Karpas-422 (cell line): ENCODE measurements around the gene F3. TPM values are rescaled to one million over a fixed set of nuclear protein-coding genes. Genes with fewer than 3 reads are reported as not detected.
"Not testable (repeated sequence)": the region's sequence is repeated elsewhere in the genome, so short reads cannot be mapped to it uniquely, and the experiment has no call there.

Source experiments
- DNase-seq: peaks from one replicate; pipeline ENCODE4 v3.0.0-alpha.2; 2015
- H2AFZ ChIP-seq: fragments of 200-600 bp; sonication (generic); 2 replicates; pipeline ENCODE4 v1.6.1; 2014; ENCODE audit warnings: antibody characterized with exemption, low read length, mixed read lengths
- H3K27ac ChIP-seq: fragments of 200-600 bp; sonication (generic); 2 replicates; pipeline ENCODE4 v1.5.1; 2014; ENCODE audit warnings: mild to moderate bottlenecking, low read length, moderate library complexity
- H3K27me3 ChIP-seq: fragments of 200-600 bp; sonication (generic); 2 replicates; pipeline ENCODE4 v1.6.1; 2014; ENCODE audit warnings: low read length, mixed read lengths
- H3K36me3 ChIP-seq: fragments of 200-600 bp; sonication (generic); 2 replicates; pipeline ENCODE4 v1.6.1; 2014; ENCODE audit warnings: low read length, mixed read lengths; ENCODE audit not compliant: insufficient read depth
- H3K4me1 ChIP-seq: fragments of 200-600 bp; sonication (generic); 2 replicates; pipeline ENCODE4 v1.6.1; 2014; ENCODE audit warnings: mild to moderate bottlenecking, low read length, mixed read lengths
- H3K4me2 ChIP-seq: fragments of 200-600 bp; sonication (generic); 2 replicates; pipeline ENCODE4 v1.6.1; 2014; ENCODE audit warnings: low read length, low read depth, mild to moderate bottlenecking; ENCODE audit not compliant: poor library complexity, severe bottlenecking
- H3K4me3 ChIP-seq: fragments of 200-600 bp; sonication (generic); 2 replicates; pipeline ENCODE4 v1.5.1; 2014; ENCODE audit warnings: mild to moderate bottlenecking, antibody characterized with exemption, low read length, mixed read lengths
- H3K79me2 ChIP-seq: fragments of 200-600 bp; sonication (generic); 2 replicates; pipeline ENCODE4 v1.6.1; 2014; ENCODE audit warnings: mild to moderate bottlenecking, low read length, mixed read lengths
- H3K9ac ChIP-seq: fragments of 200-600 bp; sonication (generic); 2 replicates; pipeline ENCODE4 v1.6.0; 2014; ENCODE audit warnings: low read length
- H3K9me2 ChIP-seq: fragments of 200-600 bp; sonication (generic), shearing (Covaris generic); replicated peaks from 2 replicates; pipeline ENCODE4 v1.6.0; 2014; ENCODE audit warnings: mild to moderate bottlenecking, low read length, moderate library complexity; ENCODE audit not compliant: insufficient read depth
- H3K9me3 ChIP-seq: fragments of 300-700, 200-600 bp; sonication (generic); 2 replicates; pipeline ENCODE4 v1.6.1; 2014; ENCODE audit warnings: low read length, mixed read lengths
- H4K20me1 ChIP-seq: fragments of 200-600 bp; sonication (generic); 2 replicates; pipeline ENCODE4 v1.6.1; 2014; ENCODE audit warnings: mild to moderate bottlenecking, antibody characterized with exemption, low read length, low read depth; ENCODE audit not compliant: insufficient read depth
- total RNA-seq: library from RNA; depleted of rRNA; stranded (reverse); fragments of >200 nt; shearing (Covaris generic); gene quantifications from 2 replicates; pipeline ENCODE4 v1.2.3, GENCODE V29; 2014; ENCODE audit warnings: low replicate concordance

F3 gene
- total RNA-seq, 1 experiment from 2014 or later: not detected

DNA sequence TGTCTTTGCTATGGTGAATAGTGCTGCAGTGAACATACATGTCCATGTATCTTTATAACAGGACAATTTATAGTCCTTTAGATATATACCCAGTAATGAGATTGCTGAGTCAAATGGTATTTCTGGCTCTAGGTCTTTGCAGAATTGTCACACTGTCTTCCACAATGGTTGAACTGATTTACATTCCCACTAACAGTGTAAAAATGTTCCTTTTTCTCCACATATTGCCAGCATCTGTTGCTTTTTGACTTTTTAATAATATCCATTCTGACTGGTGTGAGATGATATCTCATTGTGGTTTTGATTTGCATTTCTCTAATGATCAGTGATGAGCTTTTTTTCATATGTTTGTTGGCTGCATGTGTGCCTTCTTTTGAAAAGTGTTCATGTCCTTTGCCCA is 32.4 kb upstream of the F3 start:
- not testable (repeated sequence) for H2AFZ ChIP-seq, H3K36me3 ChIP-seq, H3K27ac ChIP-seq, H3K27me3 ChIP-seq, H3K9me3 ChIP-seq, H3K9me2 ChIP-seq, H4K20me1 ChIP-seq, H3K9ac ChIP-seq, H3K79me2 ChIP-seq, H3K4me2 ChIP-seq, H3K4me1 ChIP-seq, DNase-seq, H3K4me3 ChIP-seq

DNA sequence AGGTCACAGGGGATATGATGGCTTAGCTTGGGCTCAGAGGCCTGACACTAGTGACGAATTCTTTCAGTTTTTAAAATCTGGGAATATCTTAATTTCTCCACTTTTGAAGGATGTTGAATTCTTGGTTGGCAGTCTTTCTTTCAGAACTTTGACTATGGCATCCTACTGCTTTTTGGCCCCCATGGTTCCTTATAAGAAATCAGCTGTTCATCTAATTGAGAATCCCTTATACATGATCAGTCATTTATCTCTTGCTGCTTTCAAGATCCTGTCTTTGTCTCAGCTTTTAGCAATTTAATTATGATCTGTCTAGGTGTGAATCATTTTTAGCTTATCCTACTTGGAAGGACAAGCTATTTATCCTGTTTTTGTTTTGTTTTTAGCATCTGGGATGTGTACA is 31.2 kb upstream of the F3 start:
- no peak for DNase-seq
- no peak overlapping the region for H3K4me2 ChIP-seq
- H3K9me3 ChIP-seq: no peaks in the 10 kb centered on the region
- no peak overlapping the region for H3K4me3 ChIP-seq
- no peak overlapping the region for H3K27ac ChIP-seq
- H3K9ac ChIP-seq: no peak overlapping the region
- no peaks in the 10 kb centered on the region for H3K9me2 ChIP-seq
- H3K79me2 ChIP-seq: no peaks in the 10 kb centered on the region
- no peaks in the 10 kb centered on the region for H3K27me3 ChIP-seq
- no peaks in the 10 kb centered on the region for H3K4me1 ChIP-seq
- no peaks in the 10 kb centered on the region for H4K20me1 ChIP-seq
- no peak overlapping the region for H2AFZ ChIP-seq
- no peaks in the 10 kb centered on the region for H3K36me3 ChIP-seq

DNA sequence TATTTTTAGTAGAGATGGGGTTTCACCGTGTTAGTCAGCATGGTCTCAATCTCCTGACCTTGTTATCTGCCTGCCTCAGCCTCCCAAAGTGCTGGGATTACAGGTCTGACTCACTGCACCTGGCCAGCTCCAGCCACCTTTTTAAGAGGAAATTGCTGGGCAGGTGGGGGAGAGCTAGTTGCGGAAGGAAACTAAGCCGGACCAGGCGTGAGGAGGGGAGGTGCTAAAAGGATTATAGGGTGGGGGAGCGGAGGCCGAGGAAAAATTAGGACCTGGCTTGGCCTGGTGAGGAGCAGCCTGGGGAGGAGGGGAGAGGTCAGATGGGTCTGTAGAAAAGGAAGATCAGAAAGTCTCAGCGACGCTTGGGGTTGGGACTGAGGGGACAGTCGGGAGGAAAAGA is 29.4 kb upstream of the F3 start:
- H3K4me1 ChIP-seq, H3K4me3 ChIP-seq, H3K27ac ChIP-seq, H2AFZ ChIP-seq, H3K27me3 ChIP-seq, H3K9ac ChIP-seq, H3K36me3 ChIP-seq, DNase-seq, H3K79me2 ChIP-seq, H3K4me2 ChIP-seq, H4K20me1 ChIP-seq, H3K9me3 ChIP-seq, H3K9me2 ChIP-seq: not testable (repeated sequence)

DNA sequence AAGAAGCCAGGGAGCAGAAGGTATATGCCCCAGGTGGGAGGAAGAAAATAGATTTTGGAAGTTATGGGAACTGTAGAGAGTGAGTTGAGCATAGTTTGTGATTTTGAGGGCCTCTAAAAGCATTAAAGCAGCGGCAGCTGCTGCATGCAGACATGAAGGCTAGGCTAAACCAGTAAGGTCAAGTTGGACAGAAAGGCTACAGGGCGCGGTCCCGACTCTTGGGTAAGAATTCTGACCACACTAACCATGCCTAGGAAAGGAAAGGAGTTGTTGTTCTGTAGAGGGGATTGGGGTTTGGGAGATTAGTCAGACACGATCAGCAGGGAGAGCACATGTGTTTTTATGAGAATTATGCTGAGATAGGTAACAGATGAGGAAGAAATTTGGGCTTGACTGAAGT is 27.2 kb upstream of the F3 start:
- not testable (repeated sequence) for H4K20me1 ChIP-seq, H2AFZ ChIP-seq, H3K79me2 ChIP-seq, H3K9me2 ChIP-seq, H3K36me3 ChIP-seq, DNase-seq, H3K27ac ChIP-seq, H3K4me2 ChIP-seq, H3K9me3 ChIP-seq, H3K9ac ChIP-seq, H3K27me3 ChIP-seq, H3K4me3 ChIP-seq, H3K4me1 ChIP-seq

DNA sequence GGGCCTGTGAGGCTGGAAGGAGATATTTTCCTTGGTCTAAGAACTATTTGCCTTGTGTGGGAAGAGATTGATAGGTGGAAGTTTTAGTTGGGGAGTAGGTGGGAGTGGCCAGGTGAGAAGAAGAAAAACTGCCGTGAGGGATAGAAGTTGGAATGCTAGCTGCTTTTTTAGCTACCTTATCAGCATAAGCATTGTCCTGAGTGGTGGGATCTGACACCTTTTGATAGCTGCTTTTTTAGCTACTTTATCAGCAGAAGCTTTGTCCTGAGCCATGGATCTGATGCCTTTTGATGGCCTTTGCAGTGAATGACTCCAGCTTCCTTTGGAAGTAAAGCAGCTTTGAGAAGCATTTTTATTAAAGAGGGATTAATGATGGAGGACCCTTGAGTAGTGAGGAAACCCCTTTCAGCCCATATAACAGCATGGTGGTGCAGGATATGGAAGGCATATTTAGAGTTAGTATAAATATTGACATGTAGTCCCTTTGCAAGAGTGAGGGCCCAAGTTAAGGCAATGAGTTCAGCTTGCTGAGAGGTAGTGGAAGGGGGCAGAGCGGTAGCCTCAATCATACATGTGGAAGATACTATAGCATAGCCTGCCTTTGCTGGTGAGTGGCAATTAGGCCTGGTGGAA is 26.5 kb upstream of the F3 start:
- not testable (repeated sequence) for DNase-seq, H3K4me1 ChIP-seq, H3K27ac ChIP-seq, H3K9me3 ChIP-seq, H3K27me3 ChIP-seq, H3K79me2 ChIP-seq, H2AFZ ChIP-seq, H3K36me3 ChIP-seq, H4K20me1 ChIP-seq, H3K4me3 ChIP-seq, H3K9me2 ChIP-seq, H3K4me2 ChIP-seq, H3K9ac ChIP-seq

DNA sequence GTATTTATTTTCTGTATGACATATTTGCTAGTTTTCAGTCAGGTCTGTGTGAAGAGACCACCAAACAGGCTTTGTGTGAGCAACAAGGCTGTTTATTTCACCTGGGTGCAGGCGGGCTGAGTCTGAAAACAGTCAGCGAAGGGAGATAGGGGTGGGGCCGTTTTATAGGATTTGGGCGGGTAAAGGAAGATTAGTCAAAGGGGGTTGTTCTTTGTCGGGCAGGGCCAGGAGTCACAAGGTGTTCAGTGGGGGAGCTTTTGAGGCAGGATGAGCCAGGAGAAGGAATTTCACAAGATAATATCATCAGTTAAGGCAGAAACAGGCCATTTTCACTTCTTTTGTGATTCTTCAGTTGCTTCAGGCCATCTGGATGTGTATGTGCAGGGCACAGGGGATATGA is 24.9 kb upstream of the F3 start:
- H3K36me3 ChIP-seq, H4K20me1 ChIP-seq, H3K4me3 ChIP-seq, H3K4me1 ChIP-seq, H3K4me2 ChIP-seq, H3K27me3 ChIP-seq, H3K9me3 ChIP-seq, H3K79me2 ChIP-seq, H2AFZ ChIP-seq, DNase-seq, H3K27ac ChIP-seq, H3K9ac ChIP-seq, H3K9me2 ChIP-seq: not testable (repeated sequence)

DNA sequence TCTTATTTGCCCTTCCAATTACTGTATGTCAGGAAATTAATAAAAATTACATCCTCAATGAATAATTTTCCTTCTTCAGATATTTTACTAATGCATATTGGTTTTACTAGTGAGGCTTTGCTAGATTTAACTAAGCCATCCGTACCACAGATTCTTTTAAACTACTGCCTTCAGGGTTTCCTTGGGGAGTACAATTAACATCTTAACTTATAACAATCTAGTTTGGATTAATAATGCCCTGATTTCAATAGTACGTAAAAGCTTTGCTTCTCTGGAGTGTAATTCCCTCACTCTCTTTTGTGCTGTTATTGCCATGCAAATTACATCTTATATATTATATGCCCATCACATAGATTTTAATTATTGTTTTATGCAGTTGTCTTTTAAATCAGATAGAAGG is 24.3 kb upstream of the F3 start:
- no peak overlapping the region for H2AFZ ChIP-seq

DNA sequence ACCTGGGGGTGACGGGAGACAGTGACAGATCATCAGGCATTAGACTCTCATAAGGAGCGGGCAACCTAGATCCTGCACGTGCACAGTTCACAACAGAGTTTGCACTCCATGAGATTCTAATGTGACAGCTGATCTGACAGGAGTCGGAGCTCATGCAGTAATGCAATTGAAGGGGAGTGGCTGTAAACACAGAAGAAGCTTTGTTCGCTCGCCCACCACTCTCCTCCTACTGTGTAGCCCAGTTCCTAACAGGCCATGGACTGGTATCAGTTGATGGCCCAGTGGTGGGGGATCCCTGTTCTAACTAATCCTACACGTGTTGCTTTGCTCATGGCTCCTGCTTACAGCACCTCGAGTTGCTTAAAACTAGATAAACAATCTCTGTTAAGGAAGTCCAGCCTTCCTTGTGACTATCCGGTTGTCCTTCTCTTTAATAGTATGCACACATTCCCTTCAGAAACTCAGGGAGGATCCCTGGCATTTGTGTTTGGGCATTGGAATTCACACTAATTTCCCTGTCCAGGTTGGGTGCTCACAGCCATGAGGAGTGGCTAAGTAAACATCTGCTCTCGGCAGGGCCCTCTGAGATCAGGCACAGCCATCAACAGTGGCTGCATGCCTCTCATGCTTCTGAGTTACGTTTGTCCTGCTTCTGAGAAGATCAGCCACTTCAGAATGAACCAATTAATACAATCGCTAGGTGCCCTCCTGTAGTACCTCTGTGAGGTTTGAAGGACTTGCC is 21.1 kb upstream of the F3 start:
- H3K79me2 ChIP-seq: no peaks in the 10 kb centered on the region
- no peaks in the 10 kb centered on the region for H3K4me1 ChIP-seq
- H2AFZ ChIP-seq: no peak overlapping the region
- no peaks in the 10 kb centered on the region for H3K9me2 ChIP-seq
- H3K4me3 ChIP-seq: no peak overlapping the region
- no peak overlapping the region for H3K4me2 ChIP-seq
- no peak overlapping the region for H3K9ac ChIP-seq
- DNase-seq: no peak
- H3K27ac ChIP-seq: no peak overlapping the region
- no peaks in the 10 kb centered on the region for H3K9me3 ChIP-seq
- no peaks in the 10 kb centered on the region for H3K36me3 ChIP-seq
- H3K27me3 ChIP-seq: no peaks in the 10 kb centered on the region; the same call in 1 of the 2 replicates
- no peaks in the 10 kb centered on the region for H4K20me1 ChIP-seq

More for the DNA sequence above, 24.3 kb upstream of the F3 start:
- no peaks in the 10 kb centered on the region; the same call in 1 of the 2 replicates for H3K27me3 ChIP-seq
- no peaks in the 10 kb centered on the region for H3K36me3 ChIP-seq
- no peaks in the 10 kb centered on the region for H3K9me3 ChIP-seq
- no peaks in the 10 kb centered on the region for H4K20me1 ChIP-seq
- no peak overlapping the region for H3K4me2 ChIP-seq
- H3K9ac ChIP-seq: no peak overlapping the region
- H3K79me2 ChIP-seq: no peaks in the 10 kb centered on the region
- no peak overlapping the region for H3K27ac ChIP-seq
- H3K4me1 ChIP-seq: no peaks in the 10 kb centered on the region
- no peak for DNase-seq
- H3K9me2 ChIP-seq: no peaks in the 10 kb centered on the region
- H3K4me3 ChIP-seq: no peak overlapping the region
